Jurkat, Clone E6-1 (cell line): ENCODE measurements around the gene KIAA1328. TPM values are rescaled to one million over a fixed set of nuclear protein-coding genes. Genes with fewer than 3 reads are reported as not detected.
"Not testable (repeated sequence)": the region's sequence is repeated elsewhere in the genome, so short reads cannot be mapped to it uniquely, and the experiment has no call there.

ENCODE experiments used
- DNase-seq: peaks from one replicate; pipeline ENCODE4 v3.0.0-alpha.2; 2011; ENCODE audit warnings: low read depth, low spot score
- H3K4me3 ChIP-seq: 2 replicates; pipeline ENCODE4 v1.5.1; 2011; ENCODE audit warnings: mild to moderate bottlenecking, low read length, control low read depth, moderate library complexity
- polyA plus RNA-seq: library from polyadenylated mRNA; unstranded; fragments of >200 nt; gene quantifications from one replicate; pipeline ENCODE4 v1.2.1, GENCODE V29; 2012; ENCODE audit warnings: missing spikeins; ENCODE audit not compliant: insufficient read length, insufficient read depth

Gene KIAA1328
- 4.1 TPM for polyA plus RNA-seq

GRCh38 chr18:36828630-36829361 lies at the start of gene KIAA1328, which contains the start of gene TPGS2:
TSS of gene KIAA1328 (plus strand) at chr18:36829127. CDS start at chr18:36829139, 12 bp downstream.
TSS of gene TPGS2 (minus strand) at chr18:36829002. CDS start at chr18:36828767, 235 bp downstream.
- peak; percentile 79 for DNase-seq
- peak within 1 kb of the TSS; percentile 95 for H3K4me3 ChIP-seq

DNA sequence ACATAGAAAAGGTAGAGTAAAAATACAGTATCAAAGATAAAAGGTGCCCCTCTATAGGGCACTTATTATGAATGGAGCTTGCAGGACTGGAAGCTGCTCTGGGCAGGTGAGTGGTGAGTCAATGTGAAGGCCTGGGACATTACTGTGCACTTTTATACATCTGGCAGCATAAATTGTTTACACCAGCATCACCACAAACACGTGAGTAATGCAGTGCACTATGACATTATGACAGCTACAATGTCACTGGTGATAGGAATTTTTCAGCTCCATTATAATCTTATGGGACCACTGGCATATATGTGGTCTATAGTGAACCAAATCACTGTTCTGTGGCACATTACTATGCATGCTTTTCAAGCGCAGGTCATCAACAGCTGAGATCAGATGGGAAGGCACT lies 48.2 kb upstream of the KIAA1328 start:
- H3K4me3 ChIP-seq = no peak overlapping the region
- no peak for DNase-seq

GRCh38 chr18:36782710-36783109 lies 46.2 kb upstream of the KIAA1328 start:
- no peak for DNase-seq

GRCh38 chr18:36783792-36784191 lies 45.1 kb upstream of the KIAA1328 start:
- H3K4me3 ChIP-seq = no peak overlapping the region

More at GRCh38 chr18:36782710-36783109, 46.2 kb upstream of the KIAA1328 start:
- no peak overlapping the region for H3K4me3 ChIP-seq

GRCh38 chr18:36786686-36787085 lies 42.2 kb upstream of the KIAA1328 start:
- DNase-seq = no peak
- no peak overlapping the region for H3K4me3 ChIP-seq

More at GRCh38 chr18:36783792-36784191, 45.1 kb upstream of the KIAA1328 start:
- no peak for DNase-seq

DNA sequence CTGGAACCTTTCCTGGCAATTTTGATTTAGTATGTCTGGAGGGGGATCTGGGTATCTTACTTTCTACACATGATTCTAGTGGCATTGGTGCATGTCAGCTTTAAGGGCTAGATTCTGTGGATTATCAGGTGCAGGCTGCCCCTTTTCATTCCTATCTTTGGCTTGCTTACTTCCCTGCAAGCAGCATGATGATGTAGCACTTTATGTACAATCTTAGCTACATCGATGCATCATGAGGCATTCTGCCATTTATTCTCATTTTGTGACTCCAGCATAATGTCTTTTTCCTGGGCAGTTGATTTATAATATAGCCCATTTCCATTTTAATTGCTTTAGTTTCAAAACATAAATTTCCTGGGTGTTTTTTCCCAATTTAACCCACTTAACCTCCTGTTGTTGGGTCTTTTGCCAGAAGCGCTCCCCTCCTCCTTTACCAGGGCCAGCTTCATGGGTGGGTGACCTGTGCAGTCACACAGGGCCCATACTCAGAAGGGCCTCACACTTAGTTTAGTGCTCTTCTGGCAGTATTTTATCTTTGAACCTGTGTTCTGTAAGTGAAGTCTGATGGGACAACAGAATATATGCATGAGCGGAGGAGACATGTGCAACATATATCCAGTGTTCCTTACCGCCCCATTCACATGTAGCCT lies 36.2 kb upstream of the KIAA1328 start:
- DNase-seq = no peak
- no peak overlapping the region for H3K4me3 ChIP-seq

DNA sequence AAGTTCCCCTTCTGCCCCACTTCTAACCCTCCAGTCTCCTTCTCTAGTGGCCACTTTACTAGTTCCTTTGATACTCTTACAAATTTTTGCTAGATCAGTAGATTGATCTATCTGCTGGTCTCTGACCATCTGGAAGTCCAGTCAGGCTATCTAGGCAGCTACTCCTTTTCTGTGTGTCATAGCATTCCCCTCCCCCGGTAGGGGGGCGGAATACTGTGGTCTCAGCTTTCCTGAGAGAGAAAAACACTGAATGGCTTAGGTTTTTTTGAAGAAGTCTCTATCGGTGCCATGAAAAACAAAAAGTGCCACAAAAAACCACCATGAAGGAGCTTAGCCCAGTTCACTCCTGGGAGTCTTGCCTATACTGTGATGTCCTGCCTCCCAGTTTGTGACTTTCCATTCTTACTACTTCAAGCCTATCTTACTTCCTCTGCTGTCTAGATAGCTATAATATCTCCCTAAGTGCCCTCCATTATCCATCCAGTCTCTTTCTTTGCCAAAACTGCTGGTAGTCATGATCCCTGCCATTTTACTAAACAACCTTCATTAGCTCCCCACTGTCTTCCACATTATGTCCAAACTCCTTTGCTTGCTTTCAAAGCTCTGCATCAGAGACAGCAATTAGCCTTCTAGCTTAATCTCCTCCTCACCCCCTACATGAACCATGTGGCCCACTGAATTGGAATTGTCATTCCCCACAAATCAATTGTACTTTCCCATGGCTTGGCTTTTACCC lies 30.0 kb upstream of the KIAA1328 start:
- no peak overlapping the region for H3K4me3 ChIP-seq
- DNase-seq = no peak

GRCh38 chr18:36805105-36805504 lies 23.8 kb upstream of the KIAA1328 start:
- DNase-seq = no peak
- no peak overlapping the region for H3K4me3 ChIP-seq

DNA sequence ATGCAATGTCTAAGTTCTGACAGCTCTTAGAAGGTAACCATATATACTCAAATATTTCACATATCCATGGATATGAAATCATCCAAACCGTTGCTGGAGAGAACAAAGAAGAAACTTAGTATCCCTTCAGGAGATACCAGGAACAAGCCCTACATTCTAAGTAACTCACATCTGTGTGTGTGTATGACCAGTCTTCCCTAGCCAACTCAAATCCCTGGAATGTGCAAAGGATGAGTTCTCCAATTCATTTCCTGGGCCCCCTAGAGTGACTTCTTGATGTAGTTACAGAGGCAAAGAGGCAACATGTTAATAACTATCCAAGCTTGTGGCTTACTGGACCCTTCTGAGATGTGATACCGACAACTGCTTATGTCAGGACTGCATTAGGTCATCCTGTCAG lies 20.2 kb upstream of the KIAA1328 start:
- no peak for DNase-seq
- H3K4me3 ChIP-seq = no peak overlapping the region

- H3K4me3 ChIP-seq = no peak overlapping the region
- DNase-seq = peak; percentile 62
These were observed 19.1 kb upstream of the KIAA1328 start for GRCh38 chr18:36809590-36810381.

- no peak for DNase-seq
- no peak overlapping the region for H3K4me3 ChIP-seq
These were observed 17.5 kb upstream of the KIAA1328 start for GRCh38 chr18:36811430-36811829.

GRCh38 chr18:36811955-36812354 lies 17.0 kb upstream of the KIAA1328 start:
- DNase-seq = no peak
- no peak overlapping the region for H3K4me3 ChIP-seq

- H3K4me3 ChIP-seq = no peak overlapping the region
- no peak for DNase-seq
These were observed 16.2 kb upstream of the KIAA1328 start for GRCh38 chr18:36812678-36813077.

- H3K4me3 ChIP-seq = no peak overlapping the region
- no peak for DNase-seq
These were observed 15.7 kb upstream of the KIAA1328 start for GRCh38 chr18:36813101-36813775.

DNA sequence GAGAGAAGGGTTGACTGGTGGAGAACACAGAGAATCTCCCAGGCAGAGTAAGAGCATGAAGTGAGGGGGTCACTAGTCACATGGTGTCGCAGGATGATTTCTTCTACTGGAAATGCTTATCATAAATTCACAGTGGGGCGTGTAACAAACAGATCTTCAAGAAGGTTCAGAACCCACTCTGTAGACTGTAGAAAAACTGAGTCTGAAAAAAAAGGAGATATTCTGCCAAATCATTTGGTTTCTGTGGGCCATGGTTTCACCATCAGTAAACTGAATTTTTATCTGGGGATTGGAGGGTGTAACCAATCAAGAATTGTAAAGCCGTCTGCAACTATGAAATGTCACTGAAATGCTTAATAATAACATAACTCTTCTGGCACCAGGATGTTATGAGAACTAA lies 15.1 kb upstream of the KIAA1328 start:
- DNase-seq = no peak
- H3K4me3 ChIP-seq = no peak overlapping the region

GRCh38 chr18:36814994-36815393 lies 13.9 kb upstream of the KIAA1328 start:
- no peak for DNase-seq
- no peak overlapping the region for H3K4me3 ChIP-seq

DNA sequence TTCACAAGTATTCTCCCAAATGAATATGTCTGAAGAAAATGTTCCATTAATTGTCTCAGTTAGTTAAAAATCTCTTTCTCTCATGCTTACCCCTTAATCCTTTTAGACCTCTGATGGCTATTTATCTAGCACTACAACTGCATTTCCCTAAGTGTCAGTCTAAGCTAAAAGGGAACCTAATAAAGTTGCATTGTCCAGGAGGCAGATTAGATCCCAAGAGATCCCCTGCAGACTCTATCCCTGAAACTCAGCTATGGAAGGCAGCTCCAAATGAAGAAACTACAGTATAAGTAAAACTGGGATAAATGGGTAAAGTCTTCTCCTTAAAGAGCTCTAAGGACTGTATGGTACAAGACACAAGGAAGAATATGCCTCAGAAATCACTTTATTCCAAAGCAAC lies 12.8 kb upstream of the KIAA1328 start:
- DNase-seq, H3K4me3 ChIP-seq: not testable (repeated sequence)

GRCh38 chr18:36817039-36817438 lies 11.9 kb upstream of the KIAA1328 start:
- no peak for DNase-seq
- no peak overlapping the region for H3K4me3 ChIP-seq

GRCh38 chr18:36818652-36819051 lies 10.3 kb upstream of the KIAA1328 start:
- H3K4me3 ChIP-seq = no peak overlapping the region
- DNase-seq = no peak
